Activated T-cell treated with anti-CD3 and anti-CD28 coated beads for 1 hour (primary cell): ENCODE measurements around the gene NAA80.
"Not testable (repeated sequence)": the region's sequence is repeated elsewhere in the genome, so short reads cannot be mapped to it uniquely, and the experiment has no call there.

Source experiments
- DNase-seq: peaks from one replicate; pipeline ENCODE4 v3.0.0-alpha.2; 2020; ENCODE audit warnings: low read depth

Gene NAA80

GRCh38 chr3:50314342-50314741 lies 15.1 kb upstream of the NAA80 start:
- DNase-seq = no peak

GRCh38 chr3:50312041-50312440 lies 12.8 kb upstream of the NAA80 start:
- DNase-seq = not testable (repeated sequence)

GRCh38 chr3:50304601-50305000 lies 5.4 kb upstream of the NAA80 start:
- no peak for DNase-seq

DNA sequence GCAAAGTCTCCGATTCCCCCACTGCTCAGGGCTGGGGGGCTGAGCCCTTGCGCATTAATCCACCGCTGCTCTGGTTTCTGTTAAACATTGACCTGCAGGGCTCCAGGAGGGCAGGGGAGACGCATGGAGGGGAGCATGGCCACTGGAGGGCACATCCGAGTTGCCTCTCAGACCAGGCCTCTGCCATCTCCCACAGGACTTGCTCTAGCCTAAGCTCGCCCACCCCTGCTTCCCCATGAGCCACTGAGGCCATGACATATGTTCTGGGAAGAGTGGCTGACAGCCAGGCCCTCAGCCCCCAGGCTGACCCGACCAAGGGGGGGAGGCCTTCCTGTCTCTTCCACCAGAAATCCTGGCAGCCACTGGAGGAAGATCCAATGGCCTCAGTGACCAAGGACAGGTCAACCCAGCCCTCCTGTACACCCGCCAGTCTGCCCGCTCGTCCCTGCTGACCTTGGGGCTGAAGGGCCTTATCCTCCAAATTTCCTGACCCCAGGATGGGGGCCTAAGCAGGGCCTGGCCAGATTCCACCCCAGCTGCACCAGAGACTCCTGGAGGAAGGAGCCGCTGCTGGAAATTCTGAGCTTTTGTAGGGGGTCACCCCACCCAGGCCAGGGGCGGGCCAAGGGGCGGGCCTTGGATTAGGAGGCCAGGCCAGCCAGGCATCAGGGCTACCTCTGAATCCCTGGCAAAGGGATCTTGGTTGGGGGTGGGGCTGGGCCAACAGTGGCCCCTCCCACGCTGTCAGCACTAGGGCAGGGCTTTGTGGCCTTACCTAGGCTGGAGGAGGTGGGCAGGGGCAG lies 4.0 kb upstream of the NAA80 start, which contains the start of gene HYAL1:
TSS of gene HYAL1 (minus strand) at position 562 of the 803 bp plus-strand sequence. CDS start 618 bp downstream, outside the sequence.
- no peak for DNase-seq

- DNase-seq = no peak
Measured at GRCh38 chr3:50302095-50303012, 3.1 kb upstream of the NAA80 start.

GRCh38 chr3:50300681-50301254 lies 1.6 kb upstream of the NAA80 start:
- no peak for DNase-seq

- no peak for DNase-seq
Measured at GRCh38 chr3:50299929-50300680, 900 bp upstream of the NAA80 start.

- no peak for DNase-seq
Measured at GRCh38 chr3:50299638-50299928, 378 bp upstream of the NAA80 start.

DNA sequence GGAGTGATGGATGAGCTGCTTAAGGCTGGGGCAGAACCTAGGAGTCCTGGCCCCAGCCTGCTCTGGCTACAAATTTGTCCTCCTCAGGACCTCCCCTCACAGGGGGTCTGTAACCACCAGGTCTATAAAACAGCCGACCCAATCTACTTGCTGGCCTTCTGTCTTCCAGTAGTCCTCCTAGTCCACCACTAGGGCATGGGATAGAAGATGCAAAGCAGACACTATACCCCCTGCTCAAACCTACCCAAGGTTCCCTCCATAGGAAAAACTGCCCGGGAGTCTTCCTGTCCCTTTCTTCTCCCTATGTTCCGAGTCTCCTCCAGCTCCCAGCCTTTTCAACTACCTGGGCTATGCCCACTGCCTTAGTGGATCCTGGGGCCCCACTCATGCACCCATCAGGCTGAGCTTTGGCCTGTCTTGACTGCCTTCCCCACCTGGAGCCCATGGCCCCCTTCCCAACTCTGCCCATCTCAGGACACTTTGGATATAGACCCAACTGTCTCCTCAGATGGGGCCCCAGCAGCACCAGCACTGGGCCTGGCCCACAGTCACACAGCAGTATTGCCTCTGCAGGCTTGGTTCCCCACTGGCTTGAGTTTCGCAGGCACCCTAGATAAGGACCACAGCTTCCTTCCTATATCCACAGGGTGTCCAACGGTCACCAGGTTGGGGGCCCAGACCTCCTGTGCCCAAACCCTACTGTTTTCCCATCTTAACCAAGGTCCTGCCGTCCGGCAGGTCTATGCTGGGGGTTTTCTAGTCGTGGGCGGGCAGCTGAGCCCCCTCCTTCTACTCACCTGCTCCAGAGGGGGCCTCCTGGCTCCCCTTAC lies 1.1 kb downstream of the NAA80 start:
- no peak for DNase-seq

DNA sequence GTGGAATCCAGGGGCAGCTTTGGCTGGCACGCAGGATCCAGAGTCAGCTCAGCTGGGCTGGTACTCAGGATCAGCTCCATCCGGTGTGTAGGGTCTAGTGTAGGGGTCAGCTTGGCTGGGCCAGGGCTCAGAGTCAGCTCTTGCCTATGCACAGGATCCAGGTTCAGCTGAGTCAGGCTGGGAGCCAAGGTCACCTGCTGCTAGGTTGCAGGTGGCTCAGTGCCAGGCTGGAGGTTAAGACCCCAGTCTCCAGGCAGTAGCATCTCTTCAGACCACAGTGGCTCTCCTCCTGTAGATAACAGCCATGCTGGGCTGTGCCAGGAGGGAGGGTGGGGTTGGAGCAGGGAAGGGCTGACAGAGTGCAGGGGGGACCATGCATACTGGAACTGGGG lies 1.8 kb downstream of the NAA80 start:
- DNase-seq = no peak

DNA sequence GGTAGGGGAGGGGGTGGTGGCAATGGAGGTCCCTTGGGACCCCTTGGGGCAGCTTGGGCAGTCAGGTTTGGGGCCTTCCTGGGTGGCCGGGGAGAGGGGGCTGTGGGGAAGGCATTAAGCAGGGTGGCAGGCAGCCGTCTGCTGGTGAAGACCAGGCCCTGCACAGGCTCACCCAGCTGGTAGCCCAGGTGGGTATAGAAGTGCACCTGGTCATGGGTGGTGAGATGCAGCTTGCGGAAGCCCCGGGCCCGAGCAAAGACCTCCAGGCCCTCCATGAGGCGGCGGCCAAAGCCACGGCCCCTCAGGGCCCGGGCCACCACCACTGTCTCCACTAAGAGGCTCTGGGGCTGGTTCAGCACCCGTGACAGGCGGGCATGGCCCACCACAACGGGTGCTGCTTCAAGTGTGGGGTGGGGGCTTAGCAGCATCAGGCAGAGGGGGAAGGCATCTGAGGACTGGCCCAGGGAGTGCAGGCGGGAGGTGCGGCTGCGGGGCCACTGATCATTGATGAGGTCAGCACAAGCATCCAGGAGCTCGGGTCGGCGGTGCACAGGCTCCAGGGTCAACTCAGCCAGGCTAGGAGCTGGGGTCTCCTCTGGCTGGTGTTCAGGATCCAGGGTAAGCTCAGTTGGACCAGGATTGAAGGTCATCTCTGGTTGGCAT lies 2.4 kb downstream of the NAA80 start:
- DNase-seq = no peak

DNA sequence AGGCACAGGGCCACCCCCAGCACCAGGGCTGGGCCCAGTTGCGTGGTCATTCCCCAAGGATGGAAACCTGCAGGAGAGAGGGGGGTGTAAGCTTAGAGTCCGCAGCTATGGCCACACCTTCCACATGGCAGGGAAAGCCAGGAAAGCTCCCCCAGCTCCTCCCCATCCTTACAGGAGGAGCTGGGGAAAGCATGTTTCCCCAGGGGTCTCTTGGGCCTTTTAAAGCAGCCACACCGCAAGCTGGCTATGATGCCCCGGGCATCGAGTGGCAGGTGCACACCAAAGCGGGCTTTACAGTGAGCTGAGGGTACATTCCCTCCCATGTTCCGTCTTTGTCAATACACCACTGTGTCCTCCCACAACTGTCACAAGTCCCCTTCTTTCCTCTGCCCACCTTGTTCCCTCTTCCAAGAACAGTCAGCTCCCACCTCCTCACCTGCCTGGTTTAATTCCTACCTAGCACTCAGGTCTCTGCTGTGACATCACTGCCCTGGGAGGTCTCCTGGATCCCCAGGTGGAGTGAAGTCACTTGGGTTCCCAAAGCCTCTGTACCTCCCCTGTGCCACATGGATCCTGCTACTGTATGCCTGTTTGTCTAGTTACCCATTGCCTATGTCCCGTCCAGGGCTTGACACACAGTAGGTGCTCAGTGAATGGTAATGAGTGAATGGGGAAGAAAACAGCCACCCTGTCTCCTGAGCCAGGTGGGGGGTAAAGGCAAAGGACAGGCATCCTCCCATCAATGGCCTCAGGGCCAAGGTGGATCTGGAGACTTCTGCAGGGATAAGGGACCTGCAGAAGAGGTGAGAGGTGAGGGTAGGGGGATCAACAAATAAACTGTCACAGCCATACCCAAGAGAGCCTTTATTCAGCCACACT lies 3.4 kb downstream of the NAA80 start:
- DNase-seq = no peak

GRCh38 chr3:50294492-50295403 lies 4.5 kb downstream of the NAA80 start:
- DNase-seq = no peak

DNA sequence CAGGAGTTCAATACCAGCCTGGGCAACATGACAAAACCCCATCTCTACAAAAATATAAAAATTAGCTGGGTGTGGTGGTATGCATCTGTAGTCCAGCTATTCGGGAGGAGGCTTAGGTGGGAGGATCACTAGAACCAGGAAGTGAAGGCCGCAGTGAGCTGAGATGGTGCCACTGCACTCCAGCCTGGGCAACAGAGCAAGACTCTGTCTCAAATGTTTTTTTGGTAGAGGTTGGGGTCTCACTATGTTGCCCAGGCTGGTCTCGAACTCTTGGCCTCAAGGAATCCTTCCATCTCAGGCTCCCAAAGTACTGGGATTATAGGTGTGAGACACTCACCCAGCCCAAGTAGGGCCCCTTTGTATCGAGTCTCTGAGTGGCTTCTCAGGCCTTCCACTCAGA lies 5.1 kb downstream of the NAA80 start:
- DNase-seq = no peak

DNA sequence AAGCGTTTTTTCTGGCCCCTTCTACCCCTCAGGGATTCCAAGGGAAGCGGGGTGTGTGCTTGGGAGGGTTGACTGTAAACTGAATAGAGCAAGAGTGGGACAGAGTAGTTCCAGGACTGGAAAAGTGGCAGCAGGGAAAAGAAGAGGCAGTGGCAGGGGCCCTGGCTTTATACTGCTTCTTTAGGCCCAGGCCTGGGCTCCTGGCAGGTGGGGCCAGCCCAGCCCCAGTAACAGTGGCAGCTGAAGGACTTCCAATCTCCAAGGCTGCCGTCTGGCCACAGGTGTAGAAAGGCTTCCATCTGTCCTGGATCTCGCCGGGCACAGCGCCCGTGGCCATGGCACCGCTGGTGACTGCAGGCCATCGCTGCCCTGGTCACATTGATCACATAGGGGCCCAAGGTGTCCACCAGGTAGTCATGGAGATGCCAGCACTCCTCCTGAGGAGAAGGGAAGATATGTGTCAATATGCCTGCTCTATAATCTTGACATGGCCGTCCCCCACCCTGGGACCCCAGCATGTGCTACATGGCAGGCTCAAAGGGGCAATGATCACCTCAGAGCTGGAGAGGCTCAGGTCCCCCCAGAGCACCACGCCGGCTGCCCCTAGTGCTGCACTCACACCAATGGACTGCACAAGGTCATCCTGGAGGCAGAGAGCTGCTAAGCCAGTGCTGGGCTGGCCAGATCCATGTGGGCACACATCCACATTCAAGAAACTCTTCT lies 6.0 kb downstream of the NAA80 start:
- no peak for DNase-seq

DNA sequence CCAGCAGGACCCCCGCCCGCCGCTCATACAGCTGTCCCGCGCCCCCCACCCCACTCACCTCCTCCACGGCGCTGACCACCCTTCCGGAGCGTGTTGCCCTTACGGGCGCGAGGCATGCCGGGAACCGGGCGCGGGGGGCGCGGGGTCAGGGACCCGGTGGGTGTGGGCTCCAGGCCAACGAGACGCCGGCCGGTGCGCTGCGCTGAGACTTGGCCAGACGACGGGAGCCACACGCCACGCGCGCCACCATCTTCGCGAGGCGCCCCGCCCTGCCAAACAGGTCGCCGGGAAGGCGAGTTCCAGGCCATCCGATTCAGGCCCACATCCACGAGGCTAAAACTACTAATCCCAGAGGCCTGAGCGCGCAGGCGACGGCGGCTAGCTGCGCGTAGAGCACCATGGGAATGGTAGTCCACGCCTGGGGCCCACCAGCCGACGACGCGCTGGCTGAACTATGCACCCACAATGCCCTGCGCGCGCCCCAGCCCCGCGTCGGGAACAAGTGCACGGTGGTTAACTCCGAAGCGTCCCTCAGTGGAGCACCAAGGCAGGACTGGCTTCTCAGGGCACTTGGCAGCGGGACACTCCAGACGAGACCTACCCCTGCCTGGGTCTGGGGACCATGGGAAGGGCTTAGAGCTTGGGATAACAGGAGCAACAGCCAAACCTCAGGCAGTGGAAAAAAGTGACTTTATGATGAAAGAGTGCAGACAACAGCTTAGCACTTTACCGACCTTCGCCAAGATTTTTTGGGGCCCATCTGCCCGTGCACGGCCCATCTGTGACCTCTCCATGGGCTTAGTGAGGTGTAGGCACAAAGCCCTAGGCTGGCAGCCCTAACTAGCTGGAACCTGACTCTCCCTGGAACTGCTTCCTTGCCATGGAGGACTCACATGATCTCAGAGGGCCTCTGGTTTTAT lies 6.8 kb downstream of the NAA80 start, which contains the start of gene IFRD2:
TSS of gene IFRD2 (minus strand) at position 271 of the 920 bp plus-strand sequence. CDS start at position 116, 155 bp downstream.
- peak; percentile 90 for DNase-seq
